GM08714 (cell line): Measurements from ENCODE around the gene FCAMR.

ENCODE experiments used
- H3K4me3 ChIP-seq: fragments of 200-500 bp; sonication (Bioruptor generic); 2 replicates; pipeline ENCODE4 v1.5.1; 2014; ENCODE audit warnings: mild to moderate bottlenecking, low read length, inconsistent platforms
- ZNF274 ChIP-seq: IDR thresholded peaks from 2 replicates; pipeline ENCODE4 v1.6.1; 2012; ENCODE audit warnings: mild to moderate bottlenecking, low read depth, low read length

Gene FCAMR

GRCh38 chr1:206955476-206956451, 14.5 kb downstream of the FCAMR start:
- no peak overlapping the region for H3K4me3 ChIP-seq
- no peak for TF ChIP-seq ZNF274

- no peak for TF ChIP-seq ZNF274
- no peak overlapping the region for H3K4me3 ChIP-seq
Measured at GRCh38 chr1:206954459-206955342, 15.6 kb downstream of the FCAMR start.

GRCh38 chr1:206953626-206954025, 16.6 kb downstream of the FCAMR start:
- no peak for TF ChIP-seq ZNF274
- no peak overlapping the region for H3K4me3 ChIP-seq

- no peak for TF ChIP-seq ZNF274
- H3K4me3 ChIP-seq = no peak overlapping the region
Measured at GRCh38 chr1:206953126-206953525, 17.1 kb downstream of the FCAMR start.

GRCh38 chr1:206952171-206952570, 18.1 kb downstream of the FCAMR start:
- H3K4me3 ChIP-seq = no peak overlapping the region; the same call in 1 of the 2 replicates
- no peak for TF ChIP-seq ZNF274

- no peak for TF ChIP-seq ZNF274
- H3K4me3 ChIP-seq = no peak overlapping the region; the same call in 1 of the 2 replicates
Measured at GRCh38 chr1:206951318-206952100, 18.8 kb downstream of the FCAMR start.

GRCh38 chr1:206949641-206950040, 20.6 kb downstream of the FCAMR start:
- no peak for TF ChIP-seq ZNF274
- no peak overlapping the region for H3K4me3 ChIP-seq

GRCh38 chr1:206949208-206949607, 21.1 kb downstream of the FCAMR start:
- TF ChIP-seq ZNF274 = no peak

GRCh38 chr1:206947255-206947654, 23.0 kb downstream of the FCAMR start:
- H3K4me3 ChIP-seq = no peak overlapping the region
- TF ChIP-seq ZNF274 = no peak

More at GRCh38 chr1:206949208-206949607, 21.1 kb downstream of the FCAMR start:
- H3K4me3 ChIP-seq = no peak overlapping the region

GRCh38 chr1:206946261-206946660, 24.0 kb downstream of the FCAMR start, which contains the start of gene PIGR:
TSS of gene PIGR (minus strand) at chr1:206946466. CDS start at chr1:206940531, 5,935 bp downstream.
- no peak within 1 kb of the TSS for H3K4me3 ChIP-seq
- TF ChIP-seq ZNF274 = no peak

GRCh38 chr1:206945779-206946178, 24.5 kb downstream of the FCAMR start:
- no peak for TF ChIP-seq ZNF274
- H3K4me3 ChIP-seq = no peak overlapping the region

GRCh38 chr1:206944703-206945102, 25.6 kb downstream of the FCAMR start:
- no peak overlapping the region for H3K4me3 ChIP-seq
- TF ChIP-seq ZNF274 = no peak

- TF ChIP-seq ZNF274 = no peak
- no peak overlapping the region for H3K4me3 ChIP-seq
Measured at GRCh38 chr1:206941766-206942418, 28.4 kb downstream of the FCAMR start.

- TF ChIP-seq ZNF274 = no peak
- H3K4me3 ChIP-seq = no peak overlapping the region
Measured at GRCh38 chr1:206940588-206940936, 29.7 kb downstream of the FCAMR start.
